Measurements from ENCODE around the gene LDAF1. TPM values are rescaled to one million over a fixed set of nuclear protein-coding genes. Genes with fewer than 3 reads are reported as not detected.

LDAF1 gene
- total and polyA plus RNA-seq, 2 donors (not counting 1 experiment from before 2014, with no cell fraction given), result 36.3 to 123 TPM

DNA sequence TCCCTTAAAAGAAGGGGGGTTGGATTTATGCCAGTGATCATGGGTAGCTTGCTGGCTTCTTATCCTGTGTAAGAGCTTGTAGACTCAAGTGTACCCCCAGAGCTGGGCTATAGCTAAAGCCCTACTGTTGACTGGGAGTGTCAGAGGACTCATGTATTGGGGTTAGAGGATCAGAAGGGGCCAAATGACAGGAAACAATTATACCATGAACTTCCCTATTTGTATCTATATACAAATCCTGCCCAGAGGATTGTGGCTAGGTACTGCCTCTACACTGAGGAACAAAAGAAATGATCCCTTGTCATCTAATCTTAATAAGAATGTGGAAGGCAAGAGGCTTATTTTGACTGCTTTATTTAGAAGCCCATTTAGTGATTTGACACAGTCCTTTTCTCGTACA is 38.6 kb downstream of the LDAF1 start:
- Histone ChIP-seq H3K9ac (ENCODE audit: insufficient read depth, low read length) (no peak overlapping the region), H3K4me1 (ENCODE audit: control insufficient read depth, extremely low read depth, insufficient read depth, low read length) (no peaks in the 10 kb centered on the region), H3K4me2 (ENCODE audit: extremely low read depth, insufficient read depth, low read length) (no peak overlapping the region), H2AFZ (ENCODE audit: low read length) (no peak overlapping the region), H3K36me3 (ENCODE audit: control insufficient read depth, insufficient read depth, low read length) (no peaks in the 10 kb centered on the region), H3K27me3 (ENCODE audit: control insufficient read depth, insufficient read depth, low read length) (peaks cover 16% of the 10 kb centered on the region), H3K9me3 (ENCODE audit: control insufficient read depth, insufficient read depth, low read depth, low read length) (no peaks in the 10 kb centered on the region), H3K79me2 (ENCODE audit: control insufficient read depth, insufficient read depth, low read length) (no peaks in the 10 kb centered on the region), H3K27ac (ENCODE audit: insufficient read depth, low read length) (no peak overlapping the region), H3K4me3 (replicated peaks in 1 of 4; ENCODE audit: control extremely low read depth in 1 of 4, insufficient read depth in 1 of 4, low read depth in 3 of 4, low read length in 4 of 4) (no peak overlapping the region), H4K20me1 (ENCODE audit: control insufficient read depth, extremely low read depth, insufficient read depth, low read length) (no peaks in the 10 kb centered on the region)
- no peak for DNase-seq (ENCODE audit: low read depth in 2 of 2)
- TF ChIP-seq EZH2 (IDR thresholded peaks at IDR 0.05; ENCODE audit: low read length, missing control alignments), result no peak
- TF ChIP-seq, protein P1, sequence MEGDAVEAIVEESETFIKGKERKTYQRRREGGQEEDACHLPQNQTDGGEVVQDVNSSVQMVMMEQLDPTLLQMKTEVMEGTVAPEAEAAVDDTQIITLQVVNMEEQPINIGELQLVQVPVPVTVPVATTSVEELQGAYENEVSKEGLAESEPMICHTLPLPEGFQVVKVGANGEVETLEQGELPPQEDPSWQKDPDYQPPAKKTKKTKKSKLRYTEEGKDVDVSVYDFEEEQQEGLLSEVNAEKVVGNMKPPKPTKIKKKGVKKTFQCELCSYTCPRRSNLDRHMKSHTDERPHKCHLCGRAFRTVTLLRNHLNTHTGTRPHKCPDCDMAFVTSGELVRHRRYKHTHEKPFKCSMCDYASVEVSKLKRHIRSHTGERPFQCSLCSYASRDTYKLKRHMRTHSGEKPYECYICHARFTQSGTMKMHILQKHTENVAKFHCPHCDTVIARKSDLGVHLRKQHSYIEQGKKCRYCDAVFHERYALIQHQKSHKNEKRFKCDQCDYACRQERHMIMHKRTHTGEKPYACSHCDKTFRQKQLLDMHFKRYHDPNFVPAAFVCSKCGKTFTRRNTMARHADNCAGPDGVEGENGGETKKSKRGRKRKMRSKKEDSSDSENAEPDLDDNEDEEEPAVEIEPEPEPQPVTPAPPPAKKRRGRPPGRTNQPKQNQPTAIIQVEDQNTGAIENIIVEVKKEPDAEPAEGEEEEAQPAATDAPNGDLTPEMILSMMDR (conservative IDR thresholded peaks at IDR 0.05 in 1 of 2, IDR thresholded peaks at IDR 0.05 in 1 of 2; ENCODE audit: low read depth in 1 of 2, low read length in 2 of 2), result no peak

DNA sequence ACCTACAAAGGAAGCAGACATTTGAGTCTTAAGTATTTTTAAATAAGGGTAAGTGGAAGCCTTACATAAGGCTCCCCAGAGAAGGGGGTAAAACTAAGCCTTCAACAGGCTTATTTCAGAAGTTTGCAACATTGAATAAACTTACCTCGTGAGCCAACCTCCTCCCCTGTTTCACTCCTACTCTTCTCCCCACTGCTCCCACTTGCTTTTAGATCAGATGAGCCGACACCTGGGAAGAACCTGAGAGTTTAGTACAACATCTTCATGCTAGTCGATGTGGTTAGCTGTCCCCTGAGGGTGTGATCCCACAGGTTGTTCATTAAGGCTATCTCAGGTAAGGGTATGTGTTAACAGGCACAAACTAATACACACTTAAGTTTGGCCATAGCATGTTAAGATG is 39.1 kb downstream of the LDAF1 start:
- H2AFZ ChIP-seq (ENCODE audit: low read length), result no peak overlapping the region
- H4K20me1 ChIP-seq (ENCODE audit: control insufficient read depth, extremely low read depth, insufficient read depth, low read length), result no peaks in the 10 kb centered on the region
- H3K79me2 ChIP-seq (ENCODE audit: control insufficient read depth, insufficient read depth, low read length), result no peaks in the 10 kb centered on the region
- no peaks in the 10 kb centered on the region for H3K4me1 ChIP-seq (ENCODE audit: control insufficient read depth, extremely low read depth, insufficient read depth, low read length)
- TF ChIP-seq, protein P1 (conservative IDR thresholded peaks at IDR 0.05 in 1 of 2, IDR thresholded peaks at IDR 0.05 in 1 of 2; ENCODE audit: low read depth in 1 of 2, low read length in 2 of 2), result no peak
- TF ChIP-seq EZH2 (IDR thresholded peaks at IDR 0.05; ENCODE audit: low read length, missing control alignments), result no peak
- no peaks in the 10 kb centered on the region for H3K9me3 ChIP-seq (ENCODE audit: control insufficient read depth, insufficient read depth, low read depth, low read length)
- H3K9ac ChIP-seq (ENCODE audit: insufficient read depth, low read length), result no peak overlapping the region
- peaks cover 16% of the 10 kb centered on the region for H3K27me3 ChIP-seq (ENCODE audit: control insufficient read depth, insufficient read depth, low read length)
- H3K4me3 ChIP-seq (replicated peaks in 1 of 4; ENCODE audit: control extremely low read depth in 1 of 4, insufficient read depth in 1 of 4, low read depth in 3 of 4, low read length in 4 of 4), result no peak overlapping the region
- H3K4me2 ChIP-seq (ENCODE audit: extremely low read depth, insufficient read depth, low read length), result no peak overlapping the region
- no peak for DNase-seq (ENCODE audit: low read depth in 2 of 2)
- no peaks in the 10 kb centered on the region for H3K36me3 ChIP-seq (ENCODE audit: control insufficient read depth, insufficient read depth, low read length)
- H3K27ac ChIP-seq (ENCODE audit: insufficient read depth, low read length), result no peak overlapping the region

DNA sequence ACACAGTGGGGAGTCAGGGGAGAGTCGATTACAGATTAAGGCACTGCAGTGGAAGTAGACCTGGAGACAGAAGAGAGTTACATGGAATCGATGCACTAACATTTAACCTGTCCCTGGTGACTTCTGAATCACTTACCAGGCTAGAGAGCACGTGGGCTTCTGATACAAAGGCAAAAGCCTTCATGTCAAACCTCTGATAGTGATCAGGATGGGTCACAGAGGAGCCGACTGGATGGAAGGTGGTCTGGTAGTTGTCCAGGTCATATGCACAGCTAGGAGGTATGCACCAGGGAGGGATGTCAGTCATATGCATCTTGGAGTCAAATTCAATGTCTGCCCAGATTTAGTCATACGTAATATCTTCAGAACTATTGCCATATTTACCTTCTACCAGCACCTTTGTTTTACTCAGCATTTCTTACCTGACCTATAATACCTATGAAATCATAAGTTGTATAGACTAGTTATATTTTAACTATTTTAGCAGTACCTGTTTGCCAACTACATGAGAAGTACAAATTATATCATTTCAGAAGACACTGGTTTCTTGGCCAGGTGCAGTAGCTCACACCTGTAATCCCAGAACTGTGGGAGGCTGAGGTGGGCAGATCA is 41.2 kb downstream of the LDAF1 start:
- no peak overlapping the region for H3K4me2 ChIP-seq (ENCODE audit: extremely low read depth, insufficient read depth, low read length)
- no peak for TF ChIP-seq EZH2 (IDR thresholded peaks at IDR 0.05; ENCODE audit: low read length, missing control alignments)
- TF ChIP-seq, protein P1 (conservative IDR thresholded peaks at IDR 0.05 in 1 of 2, IDR thresholded peaks at IDR 0.05 in 1 of 2; ENCODE audit: low read depth in 1 of 2, low read length in 2 of 2), result no peak
- H3K4me1 ChIP-seq (ENCODE audit: control insufficient read depth, extremely low read depth, insufficient read depth, low read length), result no peaks in the 10 kb centered on the region
- no peak overlapping the region for H3K27ac ChIP-seq (ENCODE audit: insufficient read depth, low read length)
- no peak for DNase-seq (ENCODE audit: low read depth in 2 of 2)
- no peaks in the 10 kb centered on the region for H3K36me3 ChIP-seq (ENCODE audit: control insufficient read depth, insufficient read depth, low read length)
- H3K4me3 ChIP-seq (replicated peaks in 1 of 4; ENCODE audit: control extremely low read depth in 1 of 4, insufficient read depth in 1 of 4, low read depth in 3 of 4, low read length in 4 of 4), result no peak overlapping the region
- H2AFZ ChIP-seq (ENCODE audit: low read length), result no peak overlapping the region
- no peaks in the 10 kb centered on the region for H4K20me1 ChIP-seq (ENCODE audit: control insufficient read depth, extremely low read depth, insufficient read depth, low read length)
- peaks cover 19% of the 10 kb centered on the region for H3K27me3 ChIP-seq (ENCODE audit: control insufficient read depth, insufficient read depth, low read length)
- H3K9ac ChIP-seq (ENCODE audit: insufficient read depth, low read length), result no peak overlapping the region
- H3K79me2 ChIP-seq (ENCODE audit: control insufficient read depth, insufficient read depth, low read length), result no peaks in the 10 kb centered on the region
- H3K9me3 ChIP-seq (ENCODE audit: control insufficient read depth, insufficient read depth, low read depth, low read length), result no peaks in the 10 kb centered on the region
